Measurements from ENCODE around the gene TEX13D.
"Not testable (repeated sequence)": the region's sequence is repeated elsewhere in the genome, so short reads cannot be mapped to it uniquely, and the experiment has no call there.

Gene TEX13D

DNA sequence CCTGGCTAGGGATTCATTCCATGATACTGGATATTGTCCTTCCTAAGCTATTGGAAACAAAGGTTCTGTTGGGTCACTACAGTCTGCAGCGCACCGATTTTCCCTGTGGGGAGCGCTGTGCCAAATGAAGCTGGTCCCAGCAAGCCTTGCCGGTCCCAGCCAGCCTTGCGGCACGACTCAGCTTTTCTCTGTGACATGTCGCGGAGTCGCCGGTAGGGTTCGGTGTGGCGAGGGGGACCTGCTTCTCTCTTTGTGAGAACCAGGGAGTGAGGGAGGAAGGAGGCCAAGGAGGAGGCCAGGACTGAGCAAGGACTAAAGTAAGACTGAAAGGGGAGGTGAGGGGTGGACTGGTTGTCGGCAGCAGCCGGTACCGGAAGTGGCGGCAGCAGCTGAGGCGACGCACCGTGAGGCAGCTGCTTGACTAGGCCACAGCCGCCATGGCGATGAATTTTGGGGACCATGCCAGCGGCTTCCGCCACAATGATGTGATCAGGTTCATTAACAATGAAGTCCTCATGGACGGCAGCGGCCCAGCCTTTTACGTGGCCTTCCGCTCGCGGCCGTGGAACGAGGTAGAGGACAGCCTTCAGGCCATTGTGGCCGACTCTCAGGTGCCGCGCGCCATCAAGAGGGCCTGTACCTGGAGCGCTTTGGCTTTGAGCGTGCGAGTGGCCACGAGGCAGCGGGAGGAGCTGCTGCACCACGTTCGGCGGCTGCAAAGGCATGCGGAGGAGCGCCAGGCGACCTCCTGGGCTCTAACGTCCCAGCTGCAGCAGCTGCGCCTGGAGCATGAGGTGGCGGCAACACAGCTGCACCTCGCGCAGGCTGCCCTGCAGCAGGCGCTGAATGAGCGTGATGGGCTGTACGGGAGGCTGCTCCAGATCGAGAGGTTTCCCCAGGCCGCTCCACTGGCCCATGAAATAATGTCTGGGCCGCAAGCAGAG is at the start of gene TEX13D:
TEX13D (plus strand) TSS at position 180 of the 944 bp plus-strand sequence; CDS start at position 438, 258 bp downstream.
- DNase-seq: no peak

DNA sequence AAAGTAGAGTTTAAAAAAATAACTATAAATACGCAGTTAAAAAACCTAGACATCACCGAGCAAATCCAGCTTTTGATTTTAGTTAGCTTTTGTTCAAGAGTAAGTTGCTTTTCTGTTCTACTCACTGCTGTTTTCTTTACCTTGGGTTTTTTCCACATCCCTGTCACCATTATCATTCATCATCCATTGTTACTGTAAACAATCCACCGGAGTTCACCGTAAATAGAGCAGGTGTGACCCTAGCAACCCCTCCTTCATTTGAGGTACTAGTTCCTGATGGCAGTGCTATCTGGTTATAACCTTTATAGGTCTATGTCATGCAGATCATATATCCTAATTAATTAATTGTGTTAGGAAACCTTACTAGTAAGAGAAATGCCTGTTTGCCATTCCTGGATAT is 43.0 kb upstream of the TEX13D start:
- no peak for DNase-seq

DNA sequence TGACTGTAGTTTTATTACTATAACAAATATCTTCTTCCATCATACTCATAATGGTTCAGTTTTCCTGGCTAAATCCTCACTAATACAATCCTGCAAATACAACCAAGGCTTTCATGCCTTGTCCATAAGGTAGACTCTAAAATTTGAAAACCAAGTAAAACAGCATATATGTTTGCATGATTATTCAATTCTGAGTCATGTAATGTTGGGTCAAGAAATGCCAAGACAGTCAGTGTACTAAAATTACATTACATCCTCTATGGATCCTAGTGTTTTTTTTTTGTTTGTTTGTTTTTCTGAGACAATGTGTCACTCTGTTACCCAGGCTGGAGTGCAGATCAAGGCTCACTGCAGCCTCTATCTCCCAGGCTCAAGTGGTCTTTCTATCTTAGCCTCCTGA is 38.6 kb upstream of the TEX13D start:
- no peak for DNase-seq

DNA sequence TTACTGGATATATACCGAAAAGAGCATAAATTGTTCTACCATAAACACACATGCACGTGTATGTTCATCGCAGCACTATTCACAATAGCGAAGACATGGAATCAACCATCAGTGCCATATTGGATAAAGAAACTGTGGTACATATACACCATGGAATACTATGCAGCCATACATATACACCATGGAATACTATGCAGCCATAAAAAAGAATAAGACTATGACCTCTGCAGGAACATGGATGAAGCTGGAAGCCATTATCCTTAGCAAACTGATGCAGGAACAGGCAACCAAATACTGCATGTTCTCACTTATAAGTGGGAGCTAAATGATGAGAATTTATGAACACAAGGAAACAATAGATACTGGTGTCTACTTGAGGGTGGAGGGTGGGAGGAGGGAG is 33.1 kb upstream of the TEX13D start:
- DNase-seq: not testable (repeated sequence)

- DNase-seq: peak; percentile 12
Measured at GRCh38 chrX:124300405-124300804, 32.1 kb upstream of the TEX13D start.

- no peak for DNase-seq
Measured at GRCh38 chrX:124307253-124307907, 25.1 kb upstream of the TEX13D start.

- DNase-seq: no peak
Measured at GRCh38 chrX:124325732-124326131, 6.7 kb upstream of the TEX13D start.

DNA sequence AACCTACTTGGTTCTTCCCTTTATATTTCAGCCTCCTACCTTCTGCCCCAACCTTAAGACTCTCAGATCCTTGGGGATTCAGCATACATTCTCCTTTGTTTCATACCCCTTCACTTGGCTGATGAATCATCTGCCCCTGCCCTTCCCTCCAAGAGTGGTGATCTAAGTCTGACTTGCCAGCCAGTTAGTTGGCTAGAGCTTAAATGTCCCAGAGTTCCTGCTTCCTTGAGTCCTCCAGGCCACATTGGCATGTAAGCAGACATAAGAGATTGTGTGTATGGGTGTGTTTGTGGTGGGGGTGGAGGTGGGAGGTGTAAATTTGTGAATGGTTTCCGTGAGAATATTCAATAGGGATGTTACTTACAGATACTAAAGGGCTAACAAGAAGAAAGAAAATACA is 3.7 kb upstream of the TEX13D start:
- no peak for DNase-seq

DNA sequence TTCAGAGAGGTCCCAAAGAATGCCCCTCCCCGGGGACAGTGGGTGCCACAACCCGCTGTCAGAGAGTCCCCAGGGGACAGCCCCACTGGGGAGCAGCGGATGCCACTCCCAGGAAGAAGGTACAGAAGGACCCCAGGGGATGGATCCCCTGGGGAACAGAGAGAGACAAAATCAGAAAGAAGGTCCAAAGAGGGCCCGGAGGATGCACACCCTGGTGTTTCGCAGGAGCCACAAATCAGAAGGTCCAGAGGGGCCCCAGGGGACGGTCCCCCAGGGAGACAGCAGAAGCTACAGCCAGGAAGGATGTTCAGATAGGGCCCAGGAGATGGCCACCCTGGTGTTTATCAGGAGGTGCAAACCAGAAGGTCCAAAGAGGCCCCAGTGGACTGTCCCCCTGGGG is 1.4 kb downstream of the TEX13D start:
- DNase-seq: no peak

GRCh38 chrX:124334555-124334954 is 2.1 kb downstream of the TEX13D start:
- not testable (repeated sequence) for DNase-seq

DNA sequence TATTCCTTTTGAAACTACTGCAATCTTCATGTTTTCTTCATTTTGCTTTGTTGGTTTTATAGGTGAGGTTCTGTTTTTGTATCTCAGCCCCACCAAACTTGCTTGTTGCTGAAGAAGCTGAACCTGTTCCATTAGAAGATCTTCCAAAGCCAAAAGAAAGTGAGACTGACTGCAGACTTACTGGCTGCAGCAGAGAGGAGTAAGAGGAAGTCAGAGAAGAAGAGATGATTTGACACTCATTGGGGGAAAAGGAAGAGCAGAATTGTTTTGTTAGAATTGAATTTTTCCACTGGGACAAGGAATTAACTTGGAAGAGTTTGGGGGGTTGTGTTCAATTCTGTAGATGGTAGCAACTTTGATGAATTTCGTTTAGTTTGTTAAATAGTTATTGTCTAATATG is 3.1 kb downstream of the TEX13D start:
- no peak for DNase-seq

DNA sequence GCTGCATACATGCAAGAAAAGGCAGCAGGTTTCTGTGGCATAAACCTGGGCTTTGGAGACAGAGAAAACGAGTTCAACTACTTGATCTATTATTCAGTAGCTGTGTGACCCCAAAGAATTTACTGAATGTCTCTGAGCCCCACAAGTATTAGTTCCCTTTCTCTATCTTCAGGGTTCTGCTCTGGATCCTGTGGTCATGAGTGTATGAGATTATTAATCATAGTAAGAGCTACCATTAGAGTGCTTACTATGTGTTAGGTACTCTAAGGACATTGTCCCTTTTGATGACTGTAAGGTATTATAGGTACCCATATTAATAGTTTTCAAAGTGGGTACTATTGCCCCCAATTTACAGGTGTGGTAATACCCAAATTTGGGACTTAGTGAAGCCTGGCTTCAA is 5.5 kb downstream of the TEX13D start:
- no peak for DNase-seq

GRCh38 chrX:124338733-124339514 is 6.5 kb downstream of the TEX13D start:
- no peak for DNase-seq

DNA sequence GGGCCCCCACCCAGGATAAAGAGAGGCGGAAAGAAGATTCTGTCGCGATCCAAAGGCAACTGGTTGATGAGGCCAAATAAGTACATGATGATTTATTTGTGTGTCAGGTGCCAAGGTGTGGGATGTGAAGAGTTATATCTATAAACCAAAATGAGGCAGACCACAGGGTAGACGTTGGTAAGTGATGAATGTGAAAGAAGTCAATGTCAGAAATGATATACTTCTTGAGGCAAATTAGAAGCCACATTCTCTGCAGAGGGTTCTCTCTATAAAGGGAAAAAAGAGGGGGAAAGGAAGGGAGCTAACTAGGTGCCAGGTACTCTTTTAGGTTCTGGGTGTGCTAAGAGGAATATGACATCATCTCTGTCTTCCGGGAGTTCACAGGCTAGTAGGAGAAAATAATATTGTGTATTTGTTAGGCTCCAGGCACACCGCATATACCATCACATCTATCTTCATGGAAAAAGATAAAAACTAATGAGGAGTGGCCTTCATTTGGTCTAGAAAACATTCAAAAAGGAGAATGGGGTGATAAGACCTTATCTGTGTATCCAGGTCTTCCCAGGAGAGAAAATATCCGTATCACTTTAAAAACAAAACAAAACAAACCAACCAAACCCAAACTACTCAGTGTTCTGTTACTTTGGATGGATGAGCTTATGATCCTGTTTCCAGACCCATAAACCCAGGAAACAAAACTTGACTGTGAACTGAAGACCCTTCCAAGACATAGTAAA is 9.1 kb downstream of the TEX13D start:
- DNase-seq: no peak

- no peak for DNase-seq
Measured at GRCh38 chrX:124342174-124342867, 9.9 kb downstream of the TEX13D start.

GRCh38 chrX:124343016-124343415 is 10.6 kb downstream of the TEX13D start:
- no peak for DNase-seq

DNA sequence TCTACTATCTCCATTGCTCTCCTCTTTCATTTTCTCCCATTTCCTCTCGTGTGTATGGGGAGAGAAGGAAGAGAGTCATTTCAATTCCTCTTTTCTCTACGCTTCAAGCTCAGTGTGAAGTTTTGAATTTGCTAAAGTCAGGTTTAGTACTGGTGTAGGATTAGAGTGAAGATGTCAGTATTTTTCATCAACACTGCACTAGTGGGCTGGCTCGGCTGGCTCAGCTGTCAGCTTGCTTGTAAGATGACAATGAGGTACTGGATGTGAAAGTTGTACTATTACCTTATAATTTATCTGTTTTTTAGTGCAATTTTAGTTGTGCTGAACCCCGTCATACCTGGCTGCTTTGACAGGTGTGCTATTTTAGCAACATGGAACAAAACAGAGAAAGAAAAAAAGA is 11.8 kb downstream of the TEX13D start:
- DNase-seq: no peak

- DNase-seq: no peak
Measured at GRCh38 chrX:124346117-124346876, 13.8 kb downstream of the TEX13D start, which contains the start of gene SH2D1A. Gene SH2D1A, plus strand, starts transcription at chrX:124346563. Its CDS starts 80 bp downstream, at chrX:124346643.

GRCh38 chrX:124346877-124347241 is 14.4 kb downstream of the TEX13D start:
- no peak for DNase-seq

DNA sequence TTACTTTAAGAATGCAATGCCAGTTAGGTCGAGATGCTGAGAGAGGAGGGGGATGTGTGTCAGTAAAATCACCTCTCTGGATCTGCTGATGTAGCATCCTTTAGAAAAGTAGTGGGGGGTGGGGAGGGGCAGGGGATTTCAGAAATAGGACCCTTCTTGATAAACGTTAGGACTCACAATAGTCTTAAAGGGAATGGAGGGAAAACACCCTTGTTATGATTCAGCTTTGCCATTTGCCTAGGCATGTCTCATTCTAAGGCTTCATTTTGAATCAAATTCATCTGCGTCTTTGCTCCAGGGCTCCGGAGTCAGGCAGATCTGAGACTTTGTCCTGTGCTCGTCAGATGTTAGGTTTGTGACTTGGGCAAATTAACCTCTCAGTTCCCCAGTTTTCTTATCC is 14.8 kb downstream of the TEX13D start:
- DNase-seq: no peak

- DNase-seq: no peak
Measured at GRCh38 chrX:124348182-124348581, 15.7 kb downstream of the TEX13D start.
